Mesothelial cell of epicardium (in vitro differentiated cells): ENCODE results near the gene CCDC88C. TPM values are rescaled to one million over a fixed set of nuclear protein-coding genes. Genes with fewer than 3 reads are reported as not detected.

ENCODE experiments used
- DNase-seq, 2 experiments: peaks; one replicate each; pipeline ENCODE4 v3.0.0; 2021; ENCODE audit warnings: low spot score in 2 of 2; ENCODE audit not compliant: unreplicated experiment in 2 of 2
- H3K27ac Mint-ChIP-seq: 2 replicates; pipeline ENCODE4 v1.8.0; 2021; ENCODE audit warnings: mixed read lengths
- H3K27me3 Mint-ChIP-seq: 2 replicates; pipeline ENCODE4 v1.8.0; 2021; ENCODE audit warnings: low read depth, mixed read lengths
- H3K36me3 Mint-ChIP-seq: 2 replicates; pipeline ENCODE4 v1.8.0; 2021; ENCODE audit warnings: mixed read lengths
- H3K4me1 Mint-ChIP-seq: 2 replicates; pipeline ENCODE4 v1.8.0; 2021; ENCODE audit warnings: mixed read lengths
- H3K4me3 Mint-ChIP-seq: 2 replicates; pipeline ENCODE4 v1.8.0; 2021; ENCODE audit warnings: mild to moderate bottlenecking, moderate library complexity, mixed read lengths
- H3K9me3 Mint-ChIP-seq: 2 replicates; pipeline ENCODE4 v1.8.0; 2021; ENCODE audit warnings: mixed read lengths
- CTCF ChIP-seq: fragments of 200-600 bp; sonication (generic); IDR thresholded peaks from one replicate; pipeline ENCODE4 v1.5.0; 2021; ENCODE audit warnings: antibody characterized with exemption; ENCODE audit not compliant: unreplicated experiment
- total RNA-seq: library from RNA; stranded (reverse); gene quantifications from 3 replicates; pipeline ENCODE4 v1.2.1, GENCODE V29; 2021

CCDC88C gene
- total RNA-seq, 1 donor from 2014 or later, result 23.7 TPM

GRCh38 chr14:91261115-91261514 lies 156.5 kb downstream of the CCDC88C start:
- Mint-ChIP-seq H3K4me1 (peaks cover 42% of the 10 kb centered on the region), H3K36me3 (no peaks in the 10 kb centered on the region), H3K4me3 (no peak overlapping the region), H3K9me3 (no peaks in the 10 kb centered on the region), H3K27me3 (peaks cover 24% of the 10 kb centered on the region), H3K27ac (no peak overlapping the region)
- DNase-seq, result no peak
- TF ChIP-seq CTCF, result no peak

GRCh38 chr14:91258876-91259275 lies 158.7 kb downstream of the CCDC88C start:
- H3K4me3 Mint-ChIP-seq, result no peak overlapping the region
- peaks cover 15% of the 10 kb centered on the region for H3K27me3 Mint-ChIP-seq
- H3K27ac Mint-ChIP-seq, result no peak overlapping the region
- H3K36me3 Mint-ChIP-seq, result no peaks in the 10 kb centered on the region
- peaks cover 31% of the 10 kb centered on the region for H3K4me1 Mint-ChIP-seq
- no peak for DNase-seq
- no peaks in the 10 kb centered on the region for H3K9me3 Mint-ChIP-seq
- TF ChIP-seq CTCF, result no peak

GRCh38 chr14:91258011-91258618 lies 159.5 kb downstream of the CCDC88C start:
- TF ChIP-seq CTCF, result no peak
- Mint-ChIP-seq H3K9me3 (no peaks in the 10 kb centered on the region), H3K27ac (peak overlapping the region; percentile 52)

GRCh38 chr14:91257328-91258010 lies 160.2 kb downstream of the CCDC88C start:
- Mint-ChIP-seq H3K4me1 (peaks cover 28% of the 10 kb centered on the region), H3K27ac (peak overlapping the region; percentile 75), H3K36me3 (no peaks in the 10 kb centered on the region), H3K27me3 (peaks cover 9% of the 10 kb centered on the region), H3K4me3 (no peak overlapping the region), H3K9me3 (no peaks in the 10 kb centered on the region)
- DNase-seq, result no peak
- no peak for TF ChIP-seq CTCF

More at GRCh38 chr14:91258011-91258618, 159.5 kb downstream of the CCDC88C start:
- Mint-ChIP-seq H3K36me3 (no peaks in the 10 kb centered on the region), H3K4me3 (no peak overlapping the region), H3K27me3 (peaks cover 8% of the 10 kb centered on the region), H3K4me1 (peaks cover 30% of the 10 kb centered on the region)
- DNase-seq, result no peak

- no peak for DNase-seq
- no peak overlapping the region for H3K4me3 Mint-ChIP-seq
- H3K27me3 Mint-ChIP-seq, result peaks cover 10% of the 10 kb centered on the region
- no peaks in the 10 kb centered on the region for H3K9me3 Mint-ChIP-seq
- peaks cover 28% of the 10 kb centered on the region for H3K4me1 Mint-ChIP-seq
- peak overlapping the region; percentile 75 for H3K27ac Mint-ChIP-seq
- TF ChIP-seq CTCF, result no peak
- no peaks in the 10 kb centered on the region for H3K36me3 Mint-ChIP-seq
Measured at GRCh38 chr14:91256661-91257060, 161.0 kb downstream of the CCDC88C start.
